IMR-90 (cell line): ENCODE measurements around the gene SVEP1.

Experiments
- CEBPB ChIP-seq: IDR thresholded peaks from 2 replicates; pipeline ENCODE4 v1.6.1; 2012; ENCODE audit warnings: low read depth, low read length, improper control_type of control experiment
- MAFK ChIP-seq: IDR thresholded peaks from 2 replicates; pipeline ENCODE4 v1.6.1; 2012; ENCODE audit warnings: low read depth, low read length, improper control_type of control experiment
- MXI1 ChIP-seq: IDR thresholded peaks from 2 replicates; pipeline ENCODE4 v1.6.1; 2012; ENCODE audit warnings: low read depth, mild to moderate bottlenecking, low read length, moderate library complexity, borderline replicate concordance
- POLR2A ChIP-seq: IDR thresholded peaks from 2 replicates; pipeline ENCODE4 v1.6.1; 2012; ENCODE audit warnings: mild to moderate bottlenecking, low read depth, low read length
- RAD21 ChIP-seq: IDR thresholded peaks from 2 replicates; pipeline ENCODE4 v1.6.1; 2012; ENCODE audit warnings: low read length, improper control_type of control experiment
- RCOR1 ChIP-seq: IDR thresholded peaks from 2 replicates; pipeline ENCODE4 v1.6.1; 2012; ENCODE audit warnings: mild to moderate bottlenecking, low read length, improper control_type of control experiment; ENCODE audit not compliant: insufficient replicate concordance
- RFX5 ChIP-seq: IDR thresholded peaks from 2 replicates; pipeline ENCODE4 v1.8.0; 2012; ENCODE audit warnings: low read depth, mild to moderate bottlenecking, low read length, moderate library complexity
- SMC3 ChIP-seq: fragments of 150-350 bp; IDR thresholded peaks from 2 replicates; pipeline ENCODE4 v1.6.1; 2016; ENCODE audit warnings: low read depth, mild to moderate bottlenecking, antibody characterized with exemption, low read length, moderate library complexity
- TF ChIP-seq, protein P1 (sequence below): conservative IDR thresholded peaks from 2 replicates; pipeline ENCODE4 v1.5.1; 2012; ENCODE audit warnings: mild to moderate bottlenecking, low read depth, low read length, improper control_type of control experiment
- TF ChIP-seq, protein P2 (sequence below): fragments of 150-350 bp; IDR thresholded peaks from 2 replicates; pipeline ENCODE4 v1.6.1; 2016; ENCODE audit warnings: low read depth, mild to moderate bottlenecking, low read length, moderate library complexity, borderline replicate concordance
- TF ChIP-seq, protein P3 (sequence below): fragments of 150-350 bp; IDR thresholded peaks from 2 replicates; pipeline ENCODE4 v1.6.1; 2017; ENCODE audit warnings: mild to moderate bottlenecking, antibody characterized with exemption, low read length, low read depth

DNA sequence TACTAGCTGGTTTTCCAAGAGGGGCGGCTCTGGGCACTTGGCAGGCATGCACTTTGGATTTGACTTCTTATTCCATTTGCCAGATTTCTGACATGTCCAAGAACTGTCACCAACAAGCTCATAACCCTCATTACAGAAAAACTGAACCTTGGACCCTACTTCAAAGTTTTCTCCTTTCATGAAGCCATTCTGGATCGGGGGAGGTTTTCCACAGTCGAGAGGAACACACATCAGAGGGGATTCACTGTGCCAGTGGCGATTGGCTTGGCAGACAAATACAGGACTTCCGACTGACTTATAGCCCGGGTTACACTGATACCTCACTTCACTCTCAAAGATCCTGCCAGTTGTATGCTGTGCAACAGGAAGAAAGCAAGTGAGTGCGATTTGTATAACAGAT lies 170.9 kb downstream of the SVEP1 start:
- TF ChIP-seq SMC3 (no peak), MAFK (no peak), RAD21 (no peak), CEBPB (no peak), RCOR1 (no peak), MXI1 (no peak), POLR2A (no peak), RFX5 (no peak)
- TF ChIP-seq, protein P1, sequence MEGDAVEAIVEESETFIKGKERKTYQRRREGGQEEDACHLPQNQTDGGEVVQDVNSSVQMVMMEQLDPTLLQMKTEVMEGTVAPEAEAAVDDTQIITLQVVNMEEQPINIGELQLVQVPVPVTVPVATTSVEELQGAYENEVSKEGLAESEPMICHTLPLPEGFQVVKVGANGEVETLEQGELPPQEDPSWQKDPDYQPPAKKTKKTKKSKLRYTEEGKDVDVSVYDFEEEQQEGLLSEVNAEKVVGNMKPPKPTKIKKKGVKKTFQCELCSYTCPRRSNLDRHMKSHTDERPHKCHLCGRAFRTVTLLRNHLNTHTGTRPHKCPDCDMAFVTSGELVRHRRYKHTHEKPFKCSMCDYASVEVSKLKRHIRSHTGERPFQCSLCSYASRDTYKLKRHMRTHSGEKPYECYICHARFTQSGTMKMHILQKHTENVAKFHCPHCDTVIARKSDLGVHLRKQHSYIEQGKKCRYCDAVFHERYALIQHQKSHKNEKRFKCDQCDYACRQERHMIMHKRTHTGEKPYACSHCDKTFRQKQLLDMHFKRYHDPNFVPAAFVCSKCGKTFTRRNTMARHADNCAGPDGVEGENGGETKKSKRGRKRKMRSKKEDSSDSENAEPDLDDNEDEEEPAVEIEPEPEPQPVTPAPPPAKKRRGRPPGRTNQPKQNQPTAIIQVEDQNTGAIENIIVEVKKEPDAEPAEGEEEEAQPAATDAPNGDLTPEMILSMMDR: no peak
- TF ChIP-seq, protein P2, sequence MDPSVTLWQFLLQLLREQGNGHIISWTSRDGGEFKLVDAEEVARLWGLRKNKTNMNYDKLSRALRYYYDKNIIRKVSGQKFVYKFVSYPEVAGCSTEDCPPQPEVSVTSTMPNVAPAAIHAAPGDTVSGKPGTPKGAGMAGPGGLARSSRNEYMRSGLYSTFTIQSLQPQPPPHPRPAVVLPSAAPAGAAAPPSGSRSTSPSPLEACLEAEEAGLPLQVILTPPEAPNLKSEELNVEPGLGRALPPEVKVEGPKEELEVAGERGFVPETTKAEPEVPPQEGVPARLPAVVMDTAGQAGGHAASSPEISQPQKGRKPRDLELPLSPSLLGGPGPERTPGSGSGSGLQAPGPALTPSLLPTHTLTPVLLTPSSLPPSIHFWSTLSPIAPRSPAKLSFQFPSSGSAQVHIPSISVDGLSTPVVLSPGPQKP: no peak
- TF ChIP-seq, protein P3, sequence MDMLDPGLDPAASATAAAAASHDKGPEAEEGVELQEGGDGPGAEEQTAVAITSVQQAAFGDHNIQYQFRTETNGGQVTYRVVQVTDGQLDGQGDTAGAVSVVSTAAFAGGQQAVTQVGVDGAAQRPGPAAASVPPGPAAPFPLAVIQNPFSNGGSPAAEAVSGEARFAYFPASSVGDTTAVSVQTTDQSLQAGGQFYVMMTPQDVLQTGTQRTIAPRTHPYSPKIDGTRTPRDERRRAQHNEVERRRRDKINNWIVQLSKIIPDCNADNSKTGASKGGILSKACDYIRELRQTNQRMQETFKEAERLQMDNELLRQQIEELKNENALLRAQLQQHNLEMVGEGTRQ: no peak
